Naive thymus-derived CD8-positive, alpha-beta T cell (primary cell): ENCODE data around the gene BTBD8. TPM values are rescaled to one million over a fixed set of nuclear protein-coding genes. Genes with fewer than 3 reads are reported as not detected.
A peak's percentile ranks its signal among the peaks of the same experiment; 100 is the strongest.

Experiments
- ATAC-seq, 2 donors: fragments of 150-1000 bp; cut with Tn5 transposase in 1 of 2; sonication (Bioruptor Pico), chemical (Tn5 transposase) in 1 of 2; 1 replicate in 1 of 2; 2 replicates in 1 of 2; pipeline ENCODE4 v1.10.0; 2021; ENCODE audit warnings: mild to moderate bottlenecking in 2 of 2, moderate library complexity in 2 of 2
- POLR2A ChIA-PET: fragments of 350-600 bp; sonication (Branson Sonifier 250); formaldehyde crosslinking; loops from one replicate; lab custom pipeline; 2021; ENCODE audit warnings: antibody characterized with exemption; lab: Charles Lee
- DNase-seq, 10 donors: peaks; one replicate each; pipeline versions ENCODE4 v3.0.0 to v3.0.0-alpha.2; 2020 to 2022
- H3K27ac Mint-ChIP-seq, 10 donors: one replicate each; pipeline ENCODE4 v1.8.0; 2020 to 2022; ENCODE audit warnings: mild to moderate bottlenecking in 10 of 10, mixed read lengths in 10 of 10, moderate library complexity in 4 of 10, inconsistent platforms in 1 of 10
- H3K27me3 Mint-ChIP-seq, 5 donors: one replicate each; pipeline ENCODE4 v1.8.0; 2021 to 2022; ENCODE audit warnings: mixed read lengths in 5 of 5
- H3K36me3 Mint-ChIP-seq, 3 donors: one replicate each; pipeline ENCODE4 v1.8.0; 2020 to 2022; ENCODE audit warnings: mixed read lengths in 3 of 3, mild to moderate bottlenecking in 2 of 3, inconsistent platforms in 1 of 3
- H3K4me1 Mint-ChIP-seq, 4 donors: one replicate each; pipeline ENCODE4 v1.8.0; 2021 to 2022; ENCODE audit warnings: mixed read lengths in 4 of 4
- H3K4me3 Mint-ChIP-seq, 10 donors: one replicate each; pipeline ENCODE4 v1.8.0; 2020 to 2022; ENCODE audit warnings: mild to moderate bottlenecking in 10 of 10, mixed read lengths in 10 of 10, moderate library complexity in 6 of 10, inconsistent platforms in 1 of 10
- H3K9me3 Mint-ChIP-seq, 9 donors: one replicate each; pipeline ENCODE4 v1.8.0; 2020 to 2022; ENCODE audit warnings: mixed read lengths in 9 of 9, mild to moderate bottlenecking in 3 of 9, inconsistent platforms in 1 of 9, moderate library complexity in 1 of 9
- polyA plus RNA-seq, 3 donors: library from polyadenylated mRNA; unstranded; fragments of 300-500 nt; fragmentation: Illumina TruSeq; gene quantifications; one replicate each; pipeline ENCODE4 v1.2.3, GENCODE V29; 2021
- total RNA-seq, 8 experiments: library from RNA in 2 of 8; stranded (reverse) in 2 of 8; gene quantifications; one replicate each; pipeline ENCODE4 v1.2.3 and lab custom pipeline; 2021 to 2026

Gene BTBD8
- total RNA-seq (1 to 10 TPM; 8.0 to 8.5 TPM), polyA plus RNA-seq (1 to 10 TPM in 2 of 3 donors, under 1 TPM in 1; 0.22 to 2.0 (median 1.3) TPM), total RNA-seq (lab: John Stamatoyannopoulos, UW) (1.2 to 19.9 (median 13.7) reads per million in 6 experiments)

- ATAC-seq, result peak; percentile 91 to 94
- POLR2A ChIA-PET, result interaction anchor here (0.7 to 1.0 kb wide), 4 partner anchors 18 to 925 kb away, joined by 3 to 5 read pairs (median 4); partner anchors contain the start of genes GLMN, RPAP2 and RPL5
- Mint-ChIP-seq H3K4me1 (peaks cover 13 to 22% (median 20%) of the 10 kb centered on the region in 4 donors), H3K27ac (peak within 1 kb of the TSS; percentile 88 to 97 (median 94)), H3K27me3 (no peaks in the 10 kb centered on the region), H3K9me3 (peaks cover 0 to 7% (median 4%) of the 10 kb centered on the region in 9 donors), H3K4me3 (peak within 1 kb of the TSS; percentile 88 to 99 (median 97)), H3K36me3 (peaks cover 6 to 13% (median 6%) of the 10 kb centered on the region in 3 donors)
- DNase-seq, result peak; percentile 66 to 91 (median 82)
Observed at GRCh38 chr1:92080128-92080985, at the start of gene BTBD8. Gene BTBD8 (plus strand): TSS chr1:92080345. CDS start chr1:92080572, 227 bp downstream.

- Mint-ChIP-seq H3K4me1 (peaks cover 9 to 17% (median 13%) of the 10 kb centered on the region in 4 donors), H3K27me3 (peaks cover 19 to 37% (median 23%) of the 10 kb centered on the region in 5 donors), H3K27ac (peak overlapping the region in 2 of 10 donors; percentile 34 to 53), H3K4me3 (peak overlapping the region; percentile 54 to 87 (median 72)), H3K36me3 (peaks cover 0 to 11% (median 0%) of the 10 kb centered on the region in 3 donors), H3K9me3 (peaks cover 0 to 6% (median 0%) of the 10 kb centered on the region in 9 donors)
- POLR2A ChIA-PET, result no interaction called here
- peak in 1 of 10 donors; percentile 4 for DNase-seq
- peak in 1 of 2 donors; percentile 40 for ATAC-seq
Observed at GRCh38 chr1:92030656-92031107, 49.5 kb upstream of the BTBD8 start.

- Mint-ChIP-seq H3K36me3 (peaks cover 0 to 11% (median 0%) of the 10 kb centered on the region in 3 donors), H3K4me1 (peaks cover 9 to 17% (median 13%) of the 10 kb centered on the region in 4 donors), H3K27ac (no peak overlapping the region), H3K9me3 (peaks cover 0 to 6% (median 0%) of the 10 kb centered on the region in 9 donors), H3K27me3 (peaks cover 19 to 35% (median 24%) of the 10 kb centered on the region in 5 donors), H3K4me3 (no peak overlapping the region)
- ATAC-seq, result no peak
- POLR2A ChIA-PET, result no interaction called here
- DNase-seq, result no peak
Observed at GRCh38 chr1:92031281-92032110, 48.6 kb upstream of the BTBD8 start.

- Mint-ChIP-seq H3K4me1 (peaks cover 0 to 1% (median 0%) of the 10 kb centered on the region in 4 donors), H3K27ac (no peak overlapping the region), H3K27me3 (peaks cover 0 to 10% (median 5%) of the 10 kb centered on the region in 5 donors), H3K36me3 (no peaks in the 10 kb centered on the region), H3K4me3 (no peak overlapping the region), H3K9me3 (no peaks in the 10 kb centered on the region)
- ATAC-seq (no peak), DNase-seq (no peak)
- POLR2A ChIA-PET, result no interaction called here
Observed at GRCh38 chr1:92037400-92037799, 42.7 kb upstream of the BTBD8 start.

GRCh38 chr1:92038695-92039346, 41.3 kb upstream of the BTBD8 start:
- POLR2A ChIA-PET, result no interaction called here
- H3K27me3 Mint-ChIP-seq, result peaks cover 0 to 7% (median 5%) of the 10 kb centered on the region in 5 donors
- DNase-seq (no peak), ATAC-seq (no peak)
- H3K27ac Mint-ChIP-seq, result no peak overlapping the region
- no peaks in the 10 kb centered on the region for H3K4me1 Mint-ChIP-seq
- H3K9me3 Mint-ChIP-seq, result no peaks in the 10 kb centered on the region
- no peak overlapping the region for H3K4me3 Mint-ChIP-seq
- no peaks in the 10 kb centered on the region for H3K36me3 Mint-ChIP-seq

GRCh38 chr1:92040971-92041370, 39.2 kb upstream of the BTBD8 start:
- H3K27me3 Mint-ChIP-seq, result peaks cover 0 to 5% (median 0%) of the 10 kb centered on the region in 5 donors
- no peaks in the 10 kb centered on the region for H3K9me3 Mint-ChIP-seq
- no peak overlapping the region for H3K27ac Mint-ChIP-seq
- no peak for DNase-seq
- ATAC-seq, result no peak
- no peak overlapping the region for H3K4me3 Mint-ChIP-seq
- H3K36me3 Mint-ChIP-seq, result no peaks in the 10 kb centered on the region
- POLR2A ChIA-PET, result no interaction called here
- no peaks in the 10 kb centered on the region for H3K4me1 Mint-ChIP-seq

GRCh38 chr1:92043621-92044020, 36.5 kb upstream of the BTBD8 start:
- ATAC-seq, result no peak
- Mint-ChIP-seq H3K27me3 (peaks cover 0 to 4% (median 0%) of the 10 kb centered on the region in 5 donors), H3K27ac (no peak overlapping the region), H3K4me3 (no peak overlapping the region), H3K9me3 (no peaks in the 10 kb centered on the region), H3K4me1 (no peaks in the 10 kb centered on the region), H3K36me3 (no peaks in the 10 kb centered on the region)
- no peak for DNase-seq
- POLR2A ChIA-PET, result interaction anchor here (0.5 kb wide), 1 partner anchor 1130 kb away, joined by 4 read pairs; no protein-coding TSS in a partner anchor

- H3K9me3 Mint-ChIP-seq, result no peaks in the 10 kb centered on the region
- peaks cover 0 to 4% (median 0%) of the 10 kb centered on the region in 5 donors for H3K27me3 Mint-ChIP-seq
- H3K27ac Mint-ChIP-seq, result no peak overlapping the region
- DNase-seq, result no peak
- H3K4me3 Mint-ChIP-seq, result no peak overlapping the region
- POLR2A ChIA-PET, result no interaction called here
- no peak for ATAC-seq
- no peaks in the 10 kb centered on the region for H3K36me3 Mint-ChIP-seq
- no peaks in the 10 kb centered on the region for H3K4me1 Mint-ChIP-seq
Observed at GRCh38 chr1:92045766-92046495, 34.2 kb upstream of the BTBD8 start.

- DNase-seq (no peak), ATAC-seq (no peak)
- Mint-ChIP-seq H3K36me3 (no peaks in the 10 kb centered on the region), H3K4me3 (no peak overlapping the region), H3K27me3 (peaks cover 0 to 9% (median 4%) of the 10 kb centered on the region in 5 donors), H3K27ac (no peak overlapping the region), H3K9me3 (no peaks in the 10 kb centered on the region), H3K4me1 (no peaks in the 10 kb centered on the region)
- POLR2A ChIA-PET, result no interaction called here
Observed at GRCh38 chr1:92051948-92052347, 28.2 kb upstream of the BTBD8 start.

- H3K4me1 Mint-ChIP-seq, result no peaks in the 10 kb centered on the region
- DNase-seq, result no peak
- POLR2A ChIA-PET, result no interaction called here
- H3K9me3 Mint-ChIP-seq, result no peaks in the 10 kb centered on the region
- ATAC-seq, result no peak
- H3K27me3 Mint-ChIP-seq, result peaks cover 0 to 1% (median 0%) of the 10 kb centered on the region in 5 donors
- no peak overlapping the region for H3K27ac Mint-ChIP-seq
- H3K4me3 Mint-ChIP-seq, result no peak overlapping the region
- H3K36me3 Mint-ChIP-seq, result no peaks in the 10 kb centered on the region
Observed at GRCh38 chr1:92065042-92065441, 15.1 kb upstream of the BTBD8 start.

GRCh38 chr1:92066321-92066720, 13.8 kb upstream of the BTBD8 start:
- H3K36me3 Mint-ChIP-seq, result no peaks in the 10 kb centered on the region
- peaks cover 0 to 1% (median 0%) of the 10 kb centered on the region in 5 donors for H3K27me3 Mint-ChIP-seq
- POLR2A ChIA-PET, result no interaction called here
- H3K9me3 Mint-ChIP-seq, result no peaks in the 10 kb centered on the region
- no peak overlapping the region for H3K27ac Mint-ChIP-seq
- H3K4me1 Mint-ChIP-seq, result no peaks in the 10 kb centered on the region
- no peak for ATAC-seq
- DNase-seq, result no peak
- H3K4me3 Mint-ChIP-seq, result no peak overlapping the region
